Erythroblast (primary cell): Measurements from ENCODE around the gene JSRP1.

Source experiments
- GATA1 ChIP-seq: IDR thresholded peaks from 2 replicates; pipeline ENCODE4 v1.6.1; 2011; ENCODE audit warnings: low read depth, mild to moderate bottlenecking, control low read depth, low read length, moderate library complexity
- POLR2A ChIP-seq: IDR thresholded peaks from 2 replicates; pipeline ENCODE4 v1.6.1; 2011; ENCODE audit warnings: mild to moderate bottlenecking, low read length

DNA sequence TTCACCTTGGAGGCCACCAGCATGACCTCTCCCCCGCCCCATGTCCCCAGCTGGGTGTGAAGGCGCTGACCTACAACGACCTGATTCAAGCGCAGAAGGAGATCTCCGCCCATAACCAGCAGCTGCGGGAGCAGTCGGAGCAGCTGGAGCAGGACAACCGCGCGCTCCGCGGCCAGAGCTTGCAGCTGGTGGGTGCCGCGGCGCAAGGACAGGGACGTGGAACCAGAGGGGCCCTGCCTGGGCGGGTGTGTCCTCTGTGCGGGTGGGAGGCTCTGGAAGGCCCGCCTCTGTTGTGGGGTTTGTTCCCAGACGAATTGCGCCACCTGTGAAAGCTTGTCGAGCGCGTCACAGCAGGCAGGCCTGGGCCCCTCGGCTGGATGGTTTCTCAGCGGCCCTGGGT is 42.4 kb downstream of the JSRP1 start:
- TF ChIP-seq POLR2A: no peak
- no peak for TF ChIP-seq GATA1
